BE2C (cell line): ENCODE data around the gene CRHR1.

ENCODE experiments used
- DNase-seq: peaks from one replicate; pipeline ENCODE4 v3.0.0-alpha.2; 2020
- H3K27me3 ChIP-seq: fragments of 250-450 bp; sonication (Bioruptor Pico); 2 replicates; pipeline ENCODE4 v1.5.1; 2020; ENCODE audit warnings: mild to moderate bottlenecking
- H3K36me3 ChIP-seq: fragments of 250-450 bp; sonication (Bioruptor Pico); 2 replicates; pipeline ENCODE4 v1.5.1; 2020; ENCODE audit warnings: mild to moderate bottlenecking
- H3K4me1 ChIP-seq: fragments of 250-450 bp; sonication (Bioruptor Pico); 2 replicates; pipeline ENCODE4 v1.5.1; 2020
- H3K4me3 ChIP-seq: 2 replicates; pipeline ENCODE4 v1.5.1; 2011; ENCODE audit warnings: low read depth, low read length
- H3K9me3 ChIP-seq: fragments of 250-450 bp; sonication (Bioruptor Pico); 2 replicates; pipeline ENCODE4 v1.5.1; 2020
- TF ChIP-seq, protein P1 (sequence below): IDR thresholded peaks from 2 replicates; pipeline ENCODE4 v1.5.1; 2012; ENCODE audit warnings: mild to moderate bottlenecking, low read depth, low read length

The CRHR1 gene

GRCh38 chr17:45824901-45825492, 40.9 kb downstream of the CRHR1 start:
- H3K9me3 ChIP-seq: no peaks in the 10 kb centered on the region
- peaks cover 16% of the 10 kb centered on the region for H3K4me1 ChIP-seq
- DNase-seq: no peak
- H3K27me3 ChIP-seq: no peaks in the 10 kb centered on the region
- no peak overlapping the region for H3K4me3 ChIP-seq
- TF ChIP-seq, protein P1, sequence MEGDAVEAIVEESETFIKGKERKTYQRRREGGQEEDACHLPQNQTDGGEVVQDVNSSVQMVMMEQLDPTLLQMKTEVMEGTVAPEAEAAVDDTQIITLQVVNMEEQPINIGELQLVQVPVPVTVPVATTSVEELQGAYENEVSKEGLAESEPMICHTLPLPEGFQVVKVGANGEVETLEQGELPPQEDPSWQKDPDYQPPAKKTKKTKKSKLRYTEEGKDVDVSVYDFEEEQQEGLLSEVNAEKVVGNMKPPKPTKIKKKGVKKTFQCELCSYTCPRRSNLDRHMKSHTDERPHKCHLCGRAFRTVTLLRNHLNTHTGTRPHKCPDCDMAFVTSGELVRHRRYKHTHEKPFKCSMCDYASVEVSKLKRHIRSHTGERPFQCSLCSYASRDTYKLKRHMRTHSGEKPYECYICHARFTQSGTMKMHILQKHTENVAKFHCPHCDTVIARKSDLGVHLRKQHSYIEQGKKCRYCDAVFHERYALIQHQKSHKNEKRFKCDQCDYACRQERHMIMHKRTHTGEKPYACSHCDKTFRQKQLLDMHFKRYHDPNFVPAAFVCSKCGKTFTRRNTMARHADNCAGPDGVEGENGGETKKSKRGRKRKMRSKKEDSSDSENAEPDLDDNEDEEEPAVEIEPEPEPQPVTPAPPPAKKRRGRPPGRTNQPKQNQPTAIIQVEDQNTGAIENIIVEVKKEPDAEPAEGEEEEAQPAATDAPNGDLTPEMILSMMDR: no peak
- no peaks in the 10 kb centered on the region for H3K36me3 ChIP-seq

DNA sequence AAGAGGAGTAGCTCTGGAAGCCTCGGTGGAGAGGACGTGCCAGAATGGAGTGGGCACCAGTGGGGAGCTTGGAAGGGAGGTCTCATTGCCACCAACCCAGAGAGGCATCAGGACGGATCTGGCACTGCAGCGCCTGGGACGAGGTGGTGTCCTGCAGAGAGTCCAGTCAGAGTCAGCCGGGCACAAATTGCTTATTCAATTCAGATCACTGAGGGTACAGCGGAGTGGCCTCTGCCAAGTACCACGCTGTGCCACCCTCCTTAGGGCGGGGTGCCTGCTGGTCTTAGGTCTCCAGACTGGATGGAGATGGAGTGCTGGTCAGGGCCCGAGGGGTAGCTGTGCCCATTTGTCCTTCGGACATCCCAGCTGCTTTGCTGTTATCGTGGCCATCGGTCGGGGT, 41.7 kb downstream of the CRHR1 start:
- Histone ChIP-seq H3K36me3 (no peaks in the 10 kb centered on the region), H3K4me1 (peaks cover 16% of the 10 kb centered on the region), H3K9me3 (no peaks in the 10 kb centered on the region), H3K27me3 (no peaks in the 10 kb centered on the region), H3K4me3 (no peak overlapping the region)
- DNase-seq: no peak
- TF ChIP-seq, protein P1: no peak

- no peak for DNase-seq
- H3K27me3 ChIP-seq: no peaks in the 10 kb centered on the region
- H3K4me1 ChIP-seq: peaks cover 16% of the 10 kb centered on the region
- TF ChIP-seq, protein P1: no peak
- H3K9me3 ChIP-seq: no peaks in the 10 kb centered on the region
- H3K36me3 ChIP-seq: no peaks in the 10 kb centered on the region
- no peak overlapping the region for H3K4me3 ChIP-seq
Observed at GRCh38 chr17:45826919-45827588, 42.9 kb downstream of the CRHR1 start.

DNA sequence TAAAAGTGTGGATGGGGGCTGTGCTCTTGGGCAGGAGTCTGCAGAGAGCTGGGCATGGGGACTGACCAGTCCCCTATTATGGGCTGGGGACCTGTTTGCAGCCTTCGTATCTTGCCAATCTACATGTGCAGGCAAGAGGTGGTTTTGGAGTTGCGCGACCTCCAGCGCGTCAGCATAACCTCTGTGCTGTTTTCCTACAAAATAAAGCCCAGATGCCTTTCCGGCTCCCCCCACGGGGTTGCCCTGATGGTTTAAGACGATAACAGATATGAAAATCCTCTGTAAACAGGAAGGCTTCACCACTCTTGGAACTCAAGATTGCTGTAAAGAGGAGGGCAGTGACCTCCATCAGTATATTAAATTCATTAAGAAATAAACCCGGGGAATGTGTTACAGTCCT, 44.1 kb downstream of the CRHR1 start:
- H3K4me3 ChIP-seq: no peak overlapping the region
- H3K9me3 ChIP-seq: no peaks in the 10 kb centered on the region
- TF ChIP-seq, protein P1: no peak
- DNase-seq: no peak
- no peaks in the 10 kb centered on the region for H3K27me3 ChIP-seq
- H3K36me3 ChIP-seq: no peaks in the 10 kb centered on the region
- peaks cover 16% of the 10 kb centered on the region for H3K4me1 ChIP-seq

DNA sequence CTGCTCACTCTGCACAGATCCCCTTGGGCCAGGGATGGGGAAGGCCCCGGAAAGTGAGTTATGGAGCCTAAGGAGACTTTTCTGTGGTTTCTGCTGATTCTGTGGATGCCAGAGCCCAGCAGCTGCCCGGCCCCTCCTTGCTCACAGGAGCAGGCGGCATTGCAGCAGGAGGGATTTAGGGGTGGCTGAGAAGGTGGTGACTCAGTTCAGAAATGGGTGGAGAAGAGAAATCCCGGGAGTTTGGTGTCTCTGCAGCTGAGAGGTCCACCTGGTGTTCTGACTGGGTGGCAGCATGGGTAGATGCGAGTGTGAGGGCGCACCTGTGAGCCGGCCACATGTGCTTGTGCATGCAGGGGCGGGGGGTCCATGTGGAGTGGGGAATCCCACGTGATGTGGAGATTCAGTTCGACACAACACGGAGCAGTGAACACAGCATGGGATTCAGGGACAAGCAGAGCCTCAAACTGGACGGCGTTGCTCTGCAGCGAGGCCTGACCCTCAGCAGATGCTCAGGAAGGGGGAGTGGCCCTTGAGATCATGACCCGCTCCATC, 44.5 kb downstream of the CRHR1 start:
- Histone ChIP-seq H3K4me1 (peaks cover 16% of the 10 kb centered on the region), H3K36me3 (no peaks in the 10 kb centered on the region), H3K27me3 (no peaks in the 10 kb centered on the region), H3K4me3 (no peak overlapping the region), H3K9me3 (no peaks in the 10 kb centered on the region)
- no peak for DNase-seq
- TF ChIP-seq, protein P1: no peak

DNA sequence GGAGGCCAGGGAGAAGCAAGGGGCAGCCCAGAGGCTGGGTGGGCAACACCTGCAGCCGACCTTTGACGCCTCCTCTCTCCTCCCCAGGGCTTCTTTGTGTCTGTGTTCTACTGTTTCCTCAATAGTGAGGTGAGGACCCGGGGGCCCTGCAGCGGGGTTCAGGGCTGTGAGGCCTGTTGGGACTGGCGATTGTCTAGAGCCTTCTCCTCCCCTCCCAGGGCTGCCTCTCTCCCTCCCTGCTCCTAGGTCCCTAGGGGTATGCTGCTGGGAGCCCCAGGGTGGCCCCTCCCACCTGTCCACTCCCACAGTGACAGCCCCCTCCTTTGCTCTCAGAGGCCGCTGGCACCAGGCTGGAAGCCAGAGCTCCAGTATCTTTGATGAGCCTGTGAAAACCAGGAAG, 49.8 kb downstream of the CRHR1 start:
- no peaks in the 10 kb centered on the region for H3K9me3 ChIP-seq
- TF ChIP-seq, protein P1: no peak
- H3K36me3 ChIP-seq: no peaks in the 10 kb centered on the region
- DNase-seq: peak; percentile 34
- no peak overlapping the region for H3K4me3 ChIP-seq
- H3K27me3 ChIP-seq: no peaks in the 10 kb centered on the region
- no peaks in the 10 kb centered on the region for H3K4me1 ChIP-seq
